Ishikawa (cell line): ENCODE data around the gene TMEM14A.

Experiments used
- MAX ChIP-seq: IDR thresholded peaks from 2 replicates; pipeline ENCODE4 v1.6.1; 2012
- TAF1 ChIP-seq: IDR thresholded peaks from 2 replicates; pipeline ENCODE4 v1.6.1; 2012; ENCODE audit warnings: low read depth, mild to moderate bottlenecking

GRCh38 chr6:52663936-52664185 lies 7.1 kb upstream of the TMEM14A start:
- TF ChIP-seq TAF1 (no peak), MAX (no peak)
